A549 (cell line): Measurements from ENCODE around the gene FOXJ3.

Experiments used
- BCL3 ChIP-seq: fragments of >200 bp; sonication (Bioruptor Twin); formaldehyde crosslinking; IDR thresholded peaks from 3 replicates; pipeline ENCODE4 v1.6.1; 2016
- BHLHE40 ChIP-seq: IDR thresholded peaks from 2 replicates; pipeline ENCODE4 v1.6.1; 2012; ENCODE audit warnings: low read depth, low read length, inconsistent platforms
- E2F6 ChIP-seq: IDR thresholded peaks from 2 replicates; pipeline ENCODE4 v1.6.1; 2012; ENCODE audit warnings: low read depth, borderline replicate concordance
- KDM5A ChIP-seq: fragments of 200-600 bp; sonication (generic); IDR thresholded peaks from 2 replicates; pipeline ENCODE4 v1.6.1; 2016; ENCODE audit warnings: antibody characterized with exemption, mild to moderate bottlenecking
- RCOR1 ChIP-seq: fragments of 150-350 bp; IDR thresholded peaks from 2 replicates; pipeline ENCODE4 v1.6.1; 2014; ENCODE audit warnings: antibody characterized with exemption, low read length, low read depth

GRCh38 chr1:42320708-42321107 lies 14.3 kb downstream of the FOXJ3 start:
- TF ChIP-seq BCL3 (no peak), RCOR1 (no peak), E2F6 (no peak), KDM5A (no peak), BHLHE40 (no peak)
